GM21381 (cell line): ENCODE measurements around the gene CLEC2L.

Experiments
- ATAC-seq: cut with Tn5 transposase; IDR thresholded peaks from one replicate; pipeline ENCODE4 v1.9.1; 2021; ENCODE audit warnings: mild to moderate bottlenecking, moderate library complexity; ENCODE audit not compliant: unreplicated experiment

Gene CLEC2L

GRCh38 chr7:139573871-139574270 lies 50.4 kb downstream of the CLEC2L start:
- ATAC-seq = no peak

- ATAC-seq = no peak
Measured at GRCh38 chr7:139574618-139575337, 51.3 kb downstream of the CLEC2L start.

GRCh38 chr7:139575338-139575680 lies 51.8 kb downstream of the CLEC2L start:
- ATAC-seq = no peak

- ATAC-seq = no peak
Measured at GRCh38 chr7:139576179-139576973, 52.9 kb downstream of the CLEC2L start.

GRCh38 chr7:139580435-139580834 lies 57.0 kb downstream of the CLEC2L start:
- ATAC-seq = no peak

- ATAC-seq = no peak
Measured at GRCh38 chr7:139582130-139582650, 58.7 kb downstream of the CLEC2L start.

- ATAC-seq = no peak
Measured at GRCh38 chr7:139582671-139583155, 59.2 kb downstream of the CLEC2L start.

- no peak for ATAC-seq
Measured at GRCh38 chr7:139583826-139584553, 60.5 kb downstream of the CLEC2L start.

GRCh38 chr7:139585042-139585441 lies 61.6 kb downstream of the CLEC2L start:
- no peak for ATAC-seq

- no peak for ATAC-seq
Measured at GRCh38 chr7:139586286-139586685, 62.8 kb downstream of the CLEC2L start.

GRCh38 chr7:139587535-139587934 lies 64.0 kb downstream of the CLEC2L start:
- no peak for ATAC-seq

- ATAC-seq = no peak
Measured at GRCh38 chr7:139588632-139589031, 65.1 kb downstream of the CLEC2L start.

- ATAC-seq = no peak
Measured at GRCh38 chr7:139589474-139589873, 66.0 kb downstream of the CLEC2L start.

GRCh38 chr7:139591550-139592195 lies 68.2 kb downstream of the CLEC2L start:
- ATAC-seq = no peak

GRCh38 chr7:139592801-139593461 lies 69.4 kb downstream of the CLEC2L start:
- no peak for ATAC-seq

GRCh38 chr7:139594090-139594489 lies 70.6 kb downstream of the CLEC2L start:
- ATAC-seq = no peak
